IPS-18c (cell line): ENCODE measurements around the gene CYBC1.

ENCODE experiments used
- H3K4me3 ChIP-seq: 2 replicates; pipeline ENCODE4 v1.7.0; 2013; ENCODE audit warnings: low read depth, mild to moderate bottlenecking, low read length, moderate library complexity; ENCODE audit not compliant: insufficient read depth
- H3K9me3 ChIP-seq: one replicate; pipeline ENCODE4 v1.6.1; 2013; ENCODE audit warnings: mild to moderate bottlenecking, low read length, moderate library complexity; ENCODE audit not compliant: control insufficient read depth, insufficient read depth

The CYBC1 gene

DNA sequence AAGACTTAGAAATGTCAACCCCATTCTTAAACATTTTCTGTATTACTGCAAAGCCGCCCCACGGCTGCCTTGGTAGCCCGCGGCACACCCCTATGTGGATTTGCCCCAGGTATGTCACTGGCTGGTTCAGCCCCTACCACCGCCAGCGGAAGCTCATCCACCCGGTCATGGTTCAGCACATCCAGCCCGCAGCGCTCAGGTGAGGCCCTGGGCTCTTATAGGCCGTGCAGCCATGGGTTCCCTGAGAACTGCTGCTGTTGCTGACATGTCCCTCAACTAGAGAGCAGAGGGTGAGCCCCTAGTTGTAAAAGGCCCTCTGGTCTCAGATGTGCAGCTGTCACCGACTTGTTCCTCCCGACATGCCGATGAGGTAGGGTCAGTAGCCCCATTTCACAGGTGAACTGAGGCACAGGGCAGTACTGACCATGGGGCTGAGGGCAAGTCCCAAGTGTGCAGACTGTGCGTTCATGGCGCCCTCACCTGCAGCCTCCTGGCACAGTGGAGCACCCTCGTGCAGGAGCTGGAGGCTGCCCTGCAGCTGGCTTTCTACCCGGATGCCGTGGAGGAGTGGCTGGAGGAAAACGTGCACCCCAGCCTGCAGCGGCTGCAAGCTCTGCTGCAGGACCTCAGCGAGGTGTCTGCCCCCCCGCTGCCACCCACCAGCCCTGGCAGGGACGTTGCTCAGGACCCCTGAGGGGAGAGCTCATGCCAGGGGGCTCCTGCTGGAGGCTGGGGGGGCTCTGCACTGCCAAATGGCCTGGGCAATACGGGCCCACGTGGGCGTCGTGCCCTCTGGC, 8.7 kb downstream of the CYBC1 start:
- H3K9me3 ChIP-seq: no peaks in the 10 kb centered on the region
- no peak overlapping the region for H3K4me3 ChIP-seq

GRCh38 chr17:82440991-82441627, 9.4 kb downstream of the CYBC1 start:
- Histone ChIP-seq H3K4me3 (no peak overlapping the region), H3K9me3 (no peaks in the 10 kb centered on the region)

DNA sequence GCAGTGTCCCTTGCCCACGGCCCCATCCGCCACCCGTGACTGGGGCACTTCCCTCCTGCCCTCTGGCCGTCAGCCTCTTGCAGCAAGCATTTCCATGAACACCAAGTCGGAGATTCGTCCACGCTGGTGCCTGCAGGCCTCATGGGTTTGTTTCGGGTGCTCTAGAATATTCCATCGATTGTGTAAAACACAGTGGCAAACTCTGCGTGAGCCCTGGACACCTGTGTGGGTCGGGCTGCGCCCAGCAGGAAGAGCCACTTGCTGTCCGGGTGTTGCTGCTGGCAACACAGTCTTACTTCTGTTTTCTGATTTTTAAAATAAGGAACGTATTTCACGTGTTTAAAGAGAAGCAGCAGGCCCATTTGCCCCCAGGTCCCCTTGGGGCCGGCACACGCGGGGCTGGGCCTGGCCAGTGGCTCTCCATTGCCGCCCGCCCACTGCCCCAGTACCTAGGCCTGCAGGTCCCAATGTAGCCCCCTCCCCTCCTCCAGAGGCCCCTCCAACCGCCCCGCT, 10.0 kb downstream of the CYBC1 start:
- Histone ChIP-seq H3K9me3 (no peaks in the 10 kb centered on the region), H3K4me3 (no peak overlapping the region)

- Histone ChIP-seq H3K9me3 (no peaks in the 10 kb centered on the region), H3K4me3 (no peak overlapping the region)
These were observed 10.7 kb downstream of the CYBC1 start for GRCh38 chr17:82439829-82440365.

GRCh38 chr17:82439194-82439828, 11.2 kb downstream of the CYBC1 start:
- no peaks in the 10 kb centered on the region for H3K9me3 ChIP-seq
- H3K4me3 ChIP-seq: no peak overlapping the region

GRCh38 chr17:82438401-82439193, 12.0 kb downstream of the CYBC1 start:
- Histone ChIP-seq H3K9me3 (no peaks in the 10 kb centered on the region), H3K4me3 (no peak overlapping the region)

GRCh38 chr17:82437325-82437668, 13.3 kb downstream of the CYBC1 start:
- H3K4me3 ChIP-seq: no peak overlapping the region
- no peaks in the 10 kb centered on the region for H3K9me3 ChIP-seq

DNA sequence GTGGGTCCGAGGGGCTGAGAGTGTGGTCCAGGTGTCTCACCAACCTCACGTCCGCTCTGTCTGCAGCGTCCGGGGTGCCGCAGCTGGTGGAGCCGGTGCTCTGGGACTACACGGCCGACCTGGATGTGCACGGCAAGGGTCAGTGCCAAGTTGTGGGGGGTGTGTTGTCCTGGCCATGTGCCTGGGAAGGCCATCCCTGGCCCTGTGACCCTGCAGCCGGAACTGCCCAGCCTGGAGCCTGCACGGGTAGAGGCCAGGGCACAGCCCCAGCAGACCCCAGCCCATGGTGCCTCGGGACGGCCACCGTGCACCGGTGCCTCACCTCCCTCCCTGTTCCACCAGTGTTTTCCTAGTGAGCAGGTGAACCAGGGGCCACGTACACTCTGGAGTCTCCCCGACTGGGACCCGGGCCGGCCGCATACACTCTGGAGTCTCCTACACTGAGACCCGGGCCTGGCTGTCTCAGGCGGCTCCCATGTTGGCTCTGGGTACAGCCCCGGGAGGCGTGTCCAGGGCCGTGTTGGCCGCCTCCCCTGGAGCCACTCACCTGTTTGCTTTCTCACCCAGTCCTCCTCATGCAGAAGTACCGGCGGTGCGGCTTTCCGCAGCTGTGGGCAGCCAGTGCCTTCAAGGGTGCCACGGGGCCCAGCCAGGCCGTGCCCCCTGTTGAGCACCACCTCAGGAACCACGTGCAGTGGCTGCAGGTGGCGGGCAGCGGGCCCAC, 13.8 kb downstream of the CYBC1 start:
- H3K9me3 ChIP-seq: no peaks in the 10 kb centered on the region
- no peak overlapping the region for H3K4me3 ChIP-seq

- H3K4me3 ChIP-seq: no peak overlapping the region
- no peaks in the 10 kb centered on the region for H3K9me3 ChIP-seq
These were observed 14.7 kb downstream of the CYBC1 start for GRCh38 chr17:82435601-82436583.

DNA sequence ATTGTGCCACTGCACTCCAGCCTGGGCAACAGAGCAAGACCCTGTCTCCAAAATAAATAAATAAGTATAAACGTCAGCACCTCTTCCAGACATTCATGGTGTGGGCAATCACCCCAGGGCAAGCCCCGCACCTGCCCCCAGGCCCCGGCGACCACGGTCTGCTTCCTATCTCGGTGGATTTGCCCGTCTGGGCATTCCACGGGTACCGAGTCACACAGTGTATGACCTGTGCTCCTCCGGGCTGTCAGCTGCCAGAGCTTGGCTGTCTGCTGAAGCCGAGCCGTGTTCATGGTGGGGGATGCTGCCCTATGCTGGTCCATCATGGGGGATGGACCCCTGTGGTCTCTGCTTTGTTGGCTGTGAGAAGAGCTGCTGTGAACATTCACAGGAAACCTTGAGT, 15.4 kb downstream of the CYBC1 start:
- no peaks in the 10 kb centered on the region for H3K9me3 ChIP-seq

DNA sequence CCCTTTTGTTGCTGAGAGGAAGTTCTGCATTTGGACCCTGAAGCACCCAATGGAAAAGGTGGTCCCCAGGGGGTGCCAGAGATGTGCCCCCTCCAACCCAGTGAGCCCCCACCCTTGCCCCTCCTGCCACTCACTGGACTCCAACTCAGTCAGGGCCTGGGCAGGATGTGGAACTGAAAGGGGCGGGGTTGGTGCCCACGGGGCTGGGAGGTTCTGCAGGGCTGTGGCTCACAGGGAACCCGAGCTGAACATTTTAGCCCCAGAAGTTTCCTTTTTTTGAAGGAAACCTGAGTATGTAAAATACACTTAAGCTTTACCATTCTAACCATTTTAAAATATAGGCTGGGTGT, 16.4 kb downstream of the CYBC1 start:
- Histone ChIP-seq H3K4me3 (no peak overlapping the region), H3K9me3 (no peaks in the 10 kb centered on the region)

More for the DNA sequence above, 15.4 kb downstream of the CYBC1 start:
- no peak overlapping the region for H3K4me3 ChIP-seq

- Histone ChIP-seq H3K9me3 (no peaks in the 10 kb centered on the region), H3K4me3 (no peak overlapping the region)
These were observed 16.9 kb downstream of the CYBC1 start for GRCh38 chr17:82433560-82434215.

- H3K9me3 ChIP-seq: no peaks in the 10 kb centered on the region
These were observed 18.5 kb downstream of the CYBC1 start for GRCh38 chr17:82432017-82432416.

DNA sequence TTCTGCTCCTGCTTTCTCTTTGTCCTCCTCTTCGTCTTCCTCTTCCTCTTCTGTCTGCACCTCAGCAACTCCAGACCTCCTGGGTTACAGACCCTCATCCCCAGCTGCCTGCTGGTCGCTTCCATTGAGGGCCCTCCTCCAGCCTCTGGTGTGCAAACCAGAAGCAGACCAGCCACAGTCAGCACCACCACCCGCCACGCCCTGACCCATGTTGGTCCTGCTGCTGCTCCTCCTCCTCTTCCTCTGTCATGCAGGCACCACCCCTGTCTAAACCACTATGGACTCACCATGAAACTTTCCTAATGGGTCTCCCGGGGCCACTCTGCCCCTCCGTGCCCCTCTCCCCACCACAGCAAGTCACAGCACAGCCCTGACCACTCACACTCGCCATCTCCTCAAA, 20.7 kb downstream of the CYBC1 start:
- H3K9me3 ChIP-seq: no peaks in the 10 kb centered on the region
- H3K4me3 ChIP-seq: no peak overlapping the region

More at GRCh38 chr17:82432017-82432416, 18.5 kb downstream of the CYBC1 start:
- no peak overlapping the region for H3K4me3 ChIP-seq

GRCh38 chr17:82428546-82428945, 22.0 kb downstream of the CYBC1 start:
- Histone ChIP-seq H3K4me3 (no peak overlapping the region), H3K9me3 (no peaks in the 10 kb centered on the region)
